Liver (tissue), 3 donors: Measurements from ENCODE around the gene CFI.

Experiments
- EGR1 ChIP-seq, 2 donors: IDR thresholded peaks; 2 replicates each; pipeline ENCODE4 v1.6.1; 2016 to 2018; ENCODE audit warnings: antibody characterized with exemption in 2 of 2, low read depth in 2 of 2
- GABPA ChIP-seq, 2 donors: IDR thresholded peaks in 1 of 2; conservative IDR thresholded peaks in 1 of 2; 2 replicates each; pipeline ENCODE4 v1.6.1; 2016; ENCODE audit warnings: antibody characterized with exemption in 2 of 2, mild to moderate bottlenecking in 1 of 2, moderate library complexity in 1 of 2
- JUND ChIP-seq, 2 donors: IDR thresholded peaks; 2 replicates each; pipeline ENCODE4 v1.6.1; 2016; ENCODE audit warnings: antibody characterized with exemption in 2 of 2
- NR2F2 ChIP-seq: IDR thresholded peaks from 2 replicates; pipeline ENCODE4 v1.6.1; 2016; ENCODE audit warnings: antibody characterized with exemption
- RAD21 ChIP-seq, 2 donors: IDR thresholded peaks; 2 replicates each; pipeline ENCODE4 v1.6.1; 2016; ENCODE audit warnings: antibody characterized with exemption in 2 of 2, mild to moderate bottlenecking in 2 of 2
- RXRA ChIP-seq, 2 donors: IDR thresholded peaks; 2 replicates each; pipeline ENCODE4 v1.6.1; 2017 to 2018; ENCODE audit warnings: antibody characterized with exemption in 2 of 2, mild to moderate bottlenecking in 1 of 2
- SP1 ChIP-seq: IDR thresholded peaks from 2 replicates; pipeline ENCODE4 v1.6.1; 2018; ENCODE audit warnings: antibody characterized with exemption, mild to moderate bottlenecking
- TAF1 ChIP-seq: conservative IDR thresholded peaks from 2 replicates; pipeline ENCODE4 v1.6.1; 2016; ENCODE audit warnings: antibody characterized with exemption, mild to moderate bottlenecking
- YY1 ChIP-seq: IDR thresholded peaks from 2 replicates; pipeline ENCODE4 v1.6.1; 2016; ENCODE audit warnings: antibody characterized with exemption, mild to moderate bottlenecking
- ZBTB33 ChIP-seq: IDR thresholded peaks from 2 replicates; pipeline ENCODE4 v1.6.1; 2016; ENCODE audit warnings: antibody characterized with exemption
- TF ChIP-seq, protein P1 (sequence below): fragments of 150-350 bp; IDR thresholded peaks from 2 replicates; pipeline ENCODE4 v1.5.1; 2017; ENCODE audit warnings: improper control_type of control experiment, low read depth, low read length; ENCODE audit not compliant: missing input control
- TF ChIP-seq, protein P2 (sequence below): IDR thresholded peaks from 2 replicates; pipeline ENCODE4 v1.6.1; 2016; ENCODE audit warnings: antibody characterized with exemption
- TF ChIP-seq, protein P3 (sequence below): IDR thresholded peaks from 2 replicates; pipeline ENCODE4 v1.6.1; 2016; ENCODE audit warnings: antibody characterized with exemption, mild to moderate bottlenecking
- TF ChIP-seq, protein P4 (sequence below): IDR thresholded peaks from 2 replicates; pipeline ENCODE4 v1.6.1; 2016; ENCODE audit warnings: antibody characterized with exemption
- donor health status: healthy.
- donor health status: healthy.

- TF ChIP-seq, protein P1, sequence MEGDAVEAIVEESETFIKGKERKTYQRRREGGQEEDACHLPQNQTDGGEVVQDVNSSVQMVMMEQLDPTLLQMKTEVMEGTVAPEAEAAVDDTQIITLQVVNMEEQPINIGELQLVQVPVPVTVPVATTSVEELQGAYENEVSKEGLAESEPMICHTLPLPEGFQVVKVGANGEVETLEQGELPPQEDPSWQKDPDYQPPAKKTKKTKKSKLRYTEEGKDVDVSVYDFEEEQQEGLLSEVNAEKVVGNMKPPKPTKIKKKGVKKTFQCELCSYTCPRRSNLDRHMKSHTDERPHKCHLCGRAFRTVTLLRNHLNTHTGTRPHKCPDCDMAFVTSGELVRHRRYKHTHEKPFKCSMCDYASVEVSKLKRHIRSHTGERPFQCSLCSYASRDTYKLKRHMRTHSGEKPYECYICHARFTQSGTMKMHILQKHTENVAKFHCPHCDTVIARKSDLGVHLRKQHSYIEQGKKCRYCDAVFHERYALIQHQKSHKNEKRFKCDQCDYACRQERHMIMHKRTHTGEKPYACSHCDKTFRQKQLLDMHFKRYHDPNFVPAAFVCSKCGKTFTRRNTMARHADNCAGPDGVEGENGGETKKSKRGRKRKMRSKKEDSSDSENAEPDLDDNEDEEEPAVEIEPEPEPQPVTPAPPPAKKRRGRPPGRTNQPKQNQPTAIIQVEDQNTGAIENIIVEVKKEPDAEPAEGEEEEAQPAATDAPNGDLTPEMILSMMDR: no peak
- TF ChIP-seq TAF1: no peak
- TF ChIP-seq ZBTB33: no peak
- TF ChIP-seq, protein P2, sequence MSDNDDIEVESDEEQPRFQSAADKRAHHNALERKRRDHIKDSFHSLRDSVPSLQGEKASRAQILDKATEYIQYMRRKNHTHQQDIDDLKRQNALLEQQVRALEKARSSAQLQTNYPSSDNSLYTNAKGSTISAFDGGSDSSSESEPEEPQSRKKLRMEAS: no peak
- no peak for TF ChIP-seq RAD21 (IDR thresholded peaks at IDR 0.05)
- no peak for TF ChIP-seq GABPA (IDR thresholded peaks at IDR 0.05 in 1 of 2, conservative IDR thresholded peaks at IDR 0.05 in 1 of 2)
- TF ChIP-seq, protein P3, sequence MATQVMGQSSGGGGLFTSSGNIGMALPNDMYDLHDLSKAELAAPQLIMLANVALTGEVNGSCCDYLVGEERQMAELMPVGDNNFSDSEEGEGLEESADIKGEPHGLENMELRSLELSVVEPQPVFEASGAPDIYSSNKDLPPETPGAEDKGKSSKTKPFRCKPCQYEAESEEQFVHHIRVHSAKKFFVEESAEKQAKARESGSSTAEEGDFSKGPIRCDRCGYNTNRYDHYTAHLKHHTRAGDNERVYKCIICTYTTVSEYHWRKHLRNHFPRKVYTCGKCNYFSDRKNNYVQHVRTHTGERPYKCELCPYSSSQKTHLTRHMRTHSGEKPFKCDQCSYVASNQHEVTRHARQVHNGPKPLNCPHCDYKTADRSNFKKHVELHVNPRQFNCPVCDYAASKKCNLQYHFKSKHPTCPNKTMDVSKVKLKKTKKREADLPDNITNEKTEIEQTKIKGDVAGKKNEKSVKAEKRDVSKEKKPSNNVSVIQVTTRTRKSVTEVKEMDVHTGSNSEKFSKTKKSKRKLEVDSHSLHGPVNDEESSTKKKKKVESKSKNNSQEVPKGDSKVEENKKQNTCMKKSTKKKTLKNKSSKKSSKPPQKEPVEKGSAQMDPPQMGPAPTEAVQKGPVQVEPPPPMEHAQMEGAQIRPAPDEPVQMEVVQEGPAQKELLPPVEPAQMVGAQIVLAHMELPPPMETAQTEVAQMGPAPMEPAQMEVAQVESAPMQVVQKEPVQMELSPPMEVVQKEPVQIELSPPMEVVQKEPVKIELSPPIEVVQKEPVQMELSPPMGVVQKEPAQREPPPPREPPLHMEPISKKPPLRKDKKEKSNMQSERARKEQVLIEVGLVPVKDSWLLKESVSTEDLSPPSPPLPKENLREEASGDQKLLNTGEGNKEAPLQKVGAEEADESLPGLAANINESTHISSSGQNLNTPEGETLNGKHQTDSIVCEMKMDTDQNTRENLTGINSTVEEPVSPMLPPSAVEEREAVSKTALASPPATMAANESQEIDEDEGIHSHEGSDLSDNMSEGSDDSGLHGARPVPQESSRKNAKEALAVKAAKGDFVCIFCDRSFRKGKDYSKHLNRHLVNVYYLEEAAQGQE: no peak
- TF ChIP-seq YY1: no peak
- TF ChIP-seq EGR1 (IDR thresholded peaks at IDR 0.05; ENCODE audit: low read depth in 2 of 2): no peak
- TF ChIP-seq NR2F2: no peak
- TF ChIP-seq, protein P4, sequence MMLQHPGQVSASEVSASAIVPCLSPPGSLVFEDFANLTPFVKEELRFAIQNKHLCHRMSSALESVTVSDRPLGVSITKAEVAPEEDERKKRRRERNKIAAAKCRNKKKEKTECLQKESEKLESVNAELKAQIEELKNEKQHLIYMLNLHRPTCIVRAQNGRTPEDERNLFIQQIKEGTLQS: no peak
- no peak for TF ChIP-seq RXRA (IDR thresholded peaks at IDR 0.05)
- TF ChIP-seq SP1: no peak
- no peak for TF ChIP-seq JUND (IDR thresholded peaks at IDR 0.05)
These were observed 41.1 kb downstream of the CFI start for GRCh38 chr4:109760682-109761081.
